HEK293 (cell line): Measurements from ENCODE around the gene SHMT2.

Experiments
- CTCF ChIA-PET: fragments of 350-600 bp; formaldehyde crosslinking; extraction: SDS; loops from one replicate; lab custom pipeline; 2021; ENCODE audit warnings: antibody characterized with exemption; lab: Yijun Ruan, JAX
- POLR2A ChIA-PET: fragments of 300-600 bp; formaldehyde crosslinking; extraction: SDS; loops from one replicate; lab custom pipeline; 2020; ENCODE audit warnings: antibody characterized with exemption, inconsistent platforms; lab: Yijun Ruan, JAX
- H3K27ac ChIP-seq: fragments of 200-500 bp; sonication (Bioruptor generic); 2 replicates; pipeline ENCODE4 v1.5.1; 2014; ENCODE audit warnings: low read depth, low read length, control low read depth, inconsistent platforms; ENCODE audit errors: extremely low read depth
- H3K36me3 ChIP-seq, 2 experiments: fragments of 200-500 bp in 1 of 2; sonication (Bioruptor generic) in 1 of 2; 1 replicate in 1 of 2; 2 replicates in 1 of 2; pipeline ENCODE4 v1.5.1; 2014 to 2017; ENCODE audit warnings: inconsistent platforms in 2 of 2, low read length in 2 of 2; ENCODE audit not compliant: control insufficient read depth in 2 of 2, insufficient read depth in 1 of 2
- H3K4me1 ChIP-seq: fragments of 200-500 bp; sonication (Bioruptor generic); 2 replicates; pipeline ENCODE4 v1.5.1; 2014; ENCODE audit warnings: mild to moderate bottlenecking, low read length, inconsistent platforms; ENCODE audit not compliant: control insufficient read depth, insufficient read depth
- H3K4me3 ChIP-seq: 2 replicates; pipeline ENCODE4 v1.5.1; 2011; ENCODE audit warnings: low read depth, mild to moderate bottlenecking, control low read depth, low read length, moderate library complexity
- H3K9me3 ChIP-seq: fragments of 200-500 bp; sonication (Bioruptor generic); 2 replicates; pipeline ENCODE4 v1.5.1; 2014; ENCODE audit warnings: low read depth, low read length, inconsistent platforms; ENCODE audit not compliant: control insufficient read depth, insufficient read depth
- EGR2 ChIP-seq: fragments of 450-650 bp; formaldehyde crosslinking; IDR thresholded peaks from 2 replicates; pipeline ENCODE4 v1.5.1; 2016; ENCODE audit warnings: low read depth, missing biosample characterization, missing genetic modification characterization
- GLIS2 ChIP-seq: fragments of 450-650 bp; formaldehyde crosslinking; IDR thresholded peaks from 2 replicates; pipeline ENCODE4 v1.5.1; 2016; ENCODE audit warnings: missing biosample characterization, missing genetic modification characterization
- HIC1 ChIP-seq: fragments of 450-650 bp; formaldehyde crosslinking; IDR thresholded peaks from 2 replicates; pipeline ENCODE4 v1.5.1; 2016; ENCODE audit warnings: missing biosample characterization, missing genetic modification characterization
- IKZF3 ChIP-seq: fragments of 450-650 bp; IDR thresholded peaks from 2 replicates; pipeline ENCODE4 v1.5.0; 2018; ENCODE audit warnings: missing biosample characterization, mild to moderate bottlenecking, missing genetic modification characterization, moderate library complexity
- KLF10 ChIP-seq: fragments of 450-650 bp; IDR thresholded peaks from 2 replicates; pipeline ENCODE4 v1.5.1; 2018; ENCODE audit warnings: missing biosample characterization, mild to moderate bottlenecking, missing genetic modification characterization
- KLF16 ChIP-seq: fragments of 450-650 bp; formaldehyde crosslinking; IDR thresholded peaks from 2 replicates; pipeline ENCODE4 v1.5.1; 2017; ENCODE audit warnings: missing biosample characterization, missing genetic modification characterization
- KLF17 ChIP-seq: fragments of 450-650 bp; formaldehyde crosslinking; IDR thresholded peaks from 2 replicates; pipeline ENCODE4 v1.5.1; 2016; ENCODE audit warnings: missing biosample characterization, missing genetic modification characterization
- KLF8 ChIP-seq: fragments of 450-650 bp; formaldehyde crosslinking; IDR thresholded peaks from 2 replicates; pipeline ENCODE4 v1.5.1; 2016; ENCODE audit warnings: missing biosample characterization, missing genetic modification characterization
- SP7 ChIP-seq: fragments of 450-650 bp; formaldehyde crosslinking; IDR thresholded peaks from 2 replicates; pipeline ENCODE4 v1.5.1; 2016; ENCODE audit warnings: missing biosample characterization, missing genetic modification characterization
- ZFHX2 ChIP-seq: fragments of 450-650 bp; formaldehyde crosslinking; conservative IDR thresholded peaks from 2 replicates; pipeline ENCODE4 v1.5.1; 2016; ENCODE audit warnings: missing biosample characterization, missing genetic modification characterization
- ZFP3 ChIP-seq: fragments of 450-650 bp; formaldehyde crosslinking; IDR thresholded peaks from 2 replicates; pipeline ENCODE4 v1.5.1; 2016; ENCODE audit warnings: low read depth, missing biosample characterization, missing genetic modification characterization
- ZNF169 ChIP-seq: fragments of 450-650 bp; formaldehyde crosslinking; IDR thresholded peaks from 2 replicates; pipeline ENCODE4 v1.5.1; 2016; ENCODE audit warnings: missing biosample characterization, missing genetic modification characterization
- ZNF366 ChIP-seq: fragments of 450-650 bp; formaldehyde crosslinking; conservative IDR thresholded peaks from 2 replicates; pipeline ENCODE4 v1.5.1; 2016; ENCODE audit warnings: missing biosample characterization, missing genetic modification characterization
- ZNF398 ChIP-seq: fragments of 450-650 bp; formaldehyde crosslinking; IDR thresholded peaks from 2 replicates; pipeline ENCODE4 v1.5.1; 2017; ENCODE audit warnings: missing biosample characterization, missing genetic modification characterization
- ZNF596 ChIP-seq: fragments of 450-650 bp; IDR thresholded peaks from 2 replicates; pipeline ENCODE4 v1.5.0; 2018; ENCODE audit warnings: missing biosample characterization, mild to moderate bottlenecking, missing genetic modification characterization, moderate library complexity
- ZNF624 ChIP-seq: fragments of 450-650 bp; formaldehyde crosslinking; IDR thresholded peaks from 2 replicates; pipeline ENCODE4 v1.5.1; 2017; ENCODE audit warnings: missing biosample characterization, missing genetic modification characterization
- ZNF639 ChIP-seq: fragments of 450-650 bp; formaldehyde crosslinking; IDR thresholded peaks from 2 replicates; pipeline ENCODE4 v1.5.1; 2016; ENCODE audit warnings: missing biosample characterization, missing genetic modification characterization
- ZNF747 ChIP-seq: fragments of 450-650 bp; formaldehyde crosslinking; IDR thresholded peaks from 2 replicates; pipeline ENCODE4 v1.5.1; 2016; ENCODE audit warnings: missing biosample characterization, missing genetic modification characterization
- TF ChIP-seq, protein P1 (sequence below): fragments of 450-650 bp; formaldehyde crosslinking; IDR thresholded peaks from 2 replicates; pipeline ENCODE4 v1.5.1; 2016; ENCODE audit warnings: missing biosample characterization, missing genetic modification characterization
- TF ChIP-seq, protein P2 (sequence below): fragments of 450-650 bp; formaldehyde crosslinking; optimal IDR thresholded peaks from 2 replicates; pipeline ENCODE3; 2016; ENCODE audit warnings: missing biosample characterization, mild to moderate bottlenecking, missing genetic modification characterization

Gene SHMT2

GRCh38 chr12:57219205-57219992 is 10.1 kb upstream of the SHMT2 start (continued):
- TF ChIP-seq HIC1 (tag by site-specific recombination), result peak; percentile 0; the same call in 1 of the 2 replicates
- peak; percentile 18; the same call in 1 of the 2 replicates for TF ChIP-seq IKZF3 (tag by site-specific recombination)
- no peak for TF ChIP-seq ZNF747 (tag by site-specific recombination)
- TF ChIP-seq ZNF366 (tag by site-specific recombination), result 0 out of 2 replicates have a peak, but pooled peaks have one; percentile 16
- no peak for TF ChIP-seq ZFP3 (tag by site-specific recombination)
- TF ChIP-seq ZNF639 (tag by site-specific recombination), result no peak
- TF ChIP-seq ZNF596 (tag by site-specific recombination), result no peak
- TF ChIP-seq, protein P1, sequence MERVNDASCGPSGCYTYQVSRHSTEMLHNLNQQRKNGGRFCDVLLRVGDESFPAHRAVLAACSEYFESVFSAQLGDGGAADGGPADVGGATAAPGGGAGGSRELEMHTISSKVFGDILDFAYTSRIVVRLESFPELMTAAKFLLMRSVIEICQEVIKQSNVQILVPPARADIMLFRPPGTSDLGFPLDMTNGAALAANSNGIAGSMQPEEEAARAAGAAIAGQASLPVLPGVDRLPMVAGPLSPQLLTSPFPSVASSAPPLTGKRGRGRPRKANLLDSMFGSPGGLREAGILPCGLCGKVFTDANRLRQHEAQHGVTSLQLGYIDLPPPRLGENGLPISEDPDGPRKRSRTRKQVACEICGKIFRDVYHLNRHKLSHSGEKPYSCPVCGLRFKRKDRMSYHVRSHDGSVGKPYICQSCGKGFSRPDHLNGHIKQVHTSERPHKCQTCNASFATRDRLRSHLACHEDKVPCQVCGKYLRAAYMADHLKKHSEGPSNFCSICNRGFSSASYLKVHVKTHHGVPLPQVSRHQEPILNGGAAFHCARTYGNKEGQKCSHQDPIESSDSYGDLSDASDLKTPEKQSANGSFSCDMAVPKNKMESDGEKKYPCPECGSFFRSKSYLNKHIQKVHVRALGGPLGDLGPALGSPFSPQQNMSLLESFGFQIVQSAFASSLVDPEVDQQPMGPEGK (tag by site-specific recombination), result peak; percentile 54; the same call in 1 of the 2 replicates
- no peak for TF ChIP-seq ZNF624

GRCh38 chr12:57219993-57220754 is 9.3 kb upstream of the SHMT2 start:
- Histone ChIP-seq H3K27ac (no peak overlapping the region), H3K4me1 (no peaks in the 10 kb centered on the region; the same call in 1 of the 2 replicates), H3K9me3 (no peaks in the 10 kb centered on the region), H3K36me3 (no peaks in the 10 kb centered on the region), H3K4me3 (no peak overlapping the region)
- POLR2A ChIA-PET, result interaction anchor here (4.8 kb wide), 1 partner anchor 10 kb away, joined by 44 read pairs; the partner anchor contains the start of gene SHMT2
- CTCF ChIA-PET, result interaction anchor here (8.8 kb wide), 1 partner anchor 17 kb away, joined by 628 read pairs; the partner anchor contains the start of gene SHMT2
- TF ChIP-seq ZNF169 (tag by site-specific recombination) (no peak), KLF17 (tag by site-specific recombination) (0 out of 2 replicates have a peak, but pooled peaks have one; percentile 18), KLF8 (tag by site-specific recombination) (0 out of 2 replicates have a peak, but pooled peaks have one; percentile 14), GLIS2 (tag by site-specific recombination) (peak; percentile 64; the same call in 1 of the 2 replicates), EGR2 (peak; percentile 53; the same call in 1 of the 2 replicates), KLF16 (tag by site-specific recombination) (no peak), ZFHX2 (tag by site-specific recombination) (peak; percentile 64; the same call in 1 of the 2 replicates), KLF10 (tag by site-specific recombination) (no peak), SP7 (tag by site-specific recombination) (peak; percentile 31; the same call in 1 of the 2 replicates), ZNF398 (tag by site-specific recombination) (peak; percentile 91)
- TF ChIP-seq, protein P2, sequence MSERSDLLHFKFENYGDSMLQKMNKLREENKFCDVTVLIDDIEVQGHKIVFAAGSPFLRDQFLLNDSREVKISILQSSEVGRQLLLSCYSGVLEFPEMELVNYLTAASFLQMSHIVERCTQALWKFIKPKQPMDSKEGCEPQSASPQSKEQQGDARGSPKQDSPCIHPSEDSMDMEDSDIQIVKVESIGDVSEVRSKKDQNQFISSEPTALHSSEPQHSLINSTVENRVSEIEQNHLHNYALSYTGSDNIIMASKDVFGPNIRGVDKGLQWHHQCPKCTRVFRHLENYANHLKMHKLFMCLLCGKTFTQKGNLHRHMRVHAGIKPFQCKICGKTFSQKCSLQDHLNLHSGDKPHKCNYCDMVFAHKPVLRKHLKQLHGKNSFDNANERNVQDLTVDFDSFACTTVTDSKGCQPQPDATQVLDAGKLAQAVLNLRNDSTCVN (tag by site-specific recombination), result peak; percentile 6
